MM.1S (cell line): ENCODE measurements around the gene MDK.

Source experiments
- DNase-seq: peaks from one replicate; pipeline ENCODE4 v3.0.0-alpha.2; 2015
- H2AFZ ChIP-seq: fragments of 300-600 bp; sonication (generic); 2 replicates; pipeline ENCODE4 v1.6.0; 2016; ENCODE audit warnings: antibody characterized with exemption, low read length
- H3F3A ChIP-seq: fragments of 300-600 bp; sonication (generic); 2 replicates; pipeline ENCODE4 v1.6.1; 2016; ENCODE audit warnings: mild to moderate bottlenecking, antibody characterized with exemption, low read length, moderate library complexity, mixed read lengths; ENCODE audit not compliant: insufficient read depth
- H3K27ac ChIP-seq: fragments of 300-600 bp; sonication (generic); 2 replicates; pipeline ENCODE4 v1.5.1; 2016; ENCODE audit warnings: mild to moderate bottlenecking, low read length
- H3K27me3 ChIP-seq: fragments of 300-600 bp; sonication (generic); replicated peaks from 2 replicates; pipeline ENCODE4 v1.6.0; 2016; ENCODE audit warnings: low read length; ENCODE audit not compliant: insufficient read depth
- H3K36me3 ChIP-seq: fragments of 300-600 bp; sonication (generic); replicated peaks from 2 replicates; pipeline ENCODE4 v1.6.1; 2016; ENCODE audit warnings: mild to moderate bottlenecking, low read length, mixed read lengths; ENCODE audit not compliant: insufficient read depth
- H3K4me1 ChIP-seq: fragments of 300-600 bp; sonication (generic); 2 replicates; pipeline ENCODE4 v1.6.1; 2016; ENCODE audit warnings: low read length, mixed read lengths
- H3K4me2 ChIP-seq: fragments of 300-600 bp; sonication (generic); 2 replicates; pipeline ENCODE4 v1.6.0; 2016; ENCODE audit warnings: low read depth, low read length
- H3K4me3 ChIP-seq: fragments of 300-600 bp; sonication (generic); 2 replicates; pipeline ENCODE4 v1.5.1; 2016; ENCODE audit warnings: low read length, mixed read lengths
- H3K79me2 ChIP-seq: fragments of 300-600 bp; sonication (generic); 2 replicates; pipeline ENCODE4 v1.6.1; 2016; ENCODE audit warnings: mixed run types, low read length, mixed read lengths
- H3K9ac ChIP-seq: fragments of 300-600 bp; sonication (generic); 2 replicates; pipeline ENCODE4 v1.6.1; 2016; ENCODE audit warnings: low read length, mixed read lengths
- H3K9me2 ChIP-seq: fragments of 300-600 bp; sonication (generic); replicated peaks from 2 replicates; pipeline ENCODE4 v1.6.1; 2016; ENCODE audit warnings: mild to moderate bottlenecking, low read length, mixed read lengths; ENCODE audit not compliant: insufficient read depth
- H3K9me3 ChIP-seq: fragments of 300-600 bp; sonication (generic); replicated peaks from 2 replicates; pipeline ENCODE4 v1.6.1; 2016; ENCODE audit warnings: mild to moderate bottlenecking, low read length, mixed read lengths; ENCODE audit not compliant: insufficient read depth
- H4K20me1 ChIP-seq: fragments of 300-600 bp; sonication (generic); 2 replicates; pipeline ENCODE4 v1.6.1; 2016; ENCODE audit warnings: mild to moderate bottlenecking, low read length, moderate library complexity, mixed read lengths; ENCODE audit not compliant: insufficient read depth
- CTCF ChIP-seq: fragments of 300-600 bp; sonication (generic); IDR thresholded peaks from 2 replicates; pipeline ENCODE4 v1.5.1; 2016; ENCODE audit warnings: antibody characterized with exemption, low read length, mixed read lengths
- EZH2 ChIP-seq: fragments of 300-600 bp; sonication (generic); optimal IDR thresholded peaks from 2 replicates; pipeline ENCODE3; 2017; ENCODE audit warnings: low read depth, mild to moderate bottlenecking, antibody characterized with exemption, low read length, mixed read lengths
- EZH2phosphoT487 ChIP-seq: fragments of 300-600 bp; sonication (generic); IDR thresholded peaks from 2 replicates; pipeline ENCODE4 v1.6.1; 2018; ENCODE audit warnings: antibody characterized with exemption, low read length

Gene MDK

GRCh38 chr11:46387919-46388618, 6.6 kb downstream of the MDK start:
- Histone ChIP-seq H3K4me1 (peaks cover 3% of the 10 kb centered on the region; the same call in 1 of the 2 replicates), H3K36me3 (no peaks in the 10 kb centered on the region), H3K27me3 (peaks cover 75% of the 10 kb centered on the region), H3K9ac (no peak overlapping the region), H3K4me2 (no peak overlapping the region), H3K9me2 (no peaks in the 10 kb centered on the region), H3F3A (no peaks in the 10 kb centered on the region), H3K4me3 (no peak overlapping the region), H2AFZ (no peak overlapping the region), H3K9me3 (no peaks in the 10 kb centered on the region), H3K79me2 (no peaks in the 10 kb centered on the region), H3K27ac (no peak overlapping the region), H4K20me1 (peaks cover 4% of the 10 kb centered on the region; the same call in 1 of the 2 replicates)
- TF ChIP-seq EZH2phosphoT487 (no peak), EZH2 (no peak), CTCF (no peak)
- no peak for DNase-seq

GRCh38 chr11:46388619-46389449, 7.4 kb downstream of the MDK start:
- Histone ChIP-seq H3K9me2 (no peaks in the 10 kb centered on the region), H3K4me1 (peaks cover 3% of the 10 kb centered on the region; the same call in 1 of the 2 replicates), H3K27ac (no peak overlapping the region), H2AFZ (no peak overlapping the region), H3K79me2 (no peaks in the 10 kb centered on the region), H3K9ac (no peak overlapping the region), H3K4me3 (peak overlapping the region; percentile 61; the same call in 1 of the 2 replicates), H3F3A (no peaks in the 10 kb centered on the region), H3K9me3 (no peaks in the 10 kb centered on the region), H3K36me3 (no peaks in the 10 kb centered on the region), H3K4me2 (peak overlapping the region; percentile 98), H3K27me3 (peaks cover 68% of the 10 kb centered on the region), H4K20me1 (peaks cover 5% of the 10 kb centered on the region; the same call in 1 of the 2 replicates)
- no peak for DNase-seq
- TF ChIP-seq EZH2 = no peak
- TF ChIP-seq CTCF = no peak
- TF ChIP-seq EZH2phosphoT487 = no peak

- Histone ChIP-seq H3K27me3 (peaks cover 64% of the 10 kb centered on the region), H4K20me1 (peaks cover 5% of the 10 kb centered on the region; the same call in 1 of the 2 replicates), H3K9ac (no peak overlapping the region), H3K79me2 (no peaks in the 10 kb centered on the region), H3K4me3 (peak overlapping the region; percentile 61), H3K27ac (no peak overlapping the region), H3K4me2 (peak overlapping the region; percentile 98), H2AFZ (peak overlapping the region; percentile 65), H3F3A (no peaks in the 10 kb centered on the region), H3K4me1 (peaks cover 3% of the 10 kb centered on the region; the same call in 1 of the 2 replicates), H3K36me3 (no peaks in the 10 kb centered on the region), H3K9me2 (no peaks in the 10 kb centered on the region), H3K9me3 (no peaks in the 10 kb centered on the region)
- TF ChIP-seq CTCF (peak; percentile 80), EZH2 (no peak)
- DNase-seq = peak; percentile 53
These were observed 8.2 kb downstream of the MDK start for GRCh38 chr11:46389450-46390330.
